H1 (cell line): ENCODE data around the gene ZIC5. TPM values are rescaled to one million over a fixed set of nuclear protein-coding genes. Genes with fewer than 3 reads are reported as not detected.

Experiments
- ATF3 ChIP-seq: IDR thresholded peaks from 2 replicates; pipeline ENCODE4 v1.6.1; 2011; ENCODE audit warnings: low read depth, mild to moderate bottlenecking, low read length; ENCODE audit not compliant: insufficient read depth
- CBX5 ChIP-seq: fragments of 300-800, 300-1000 bp; sonication (generic); IDR thresholded peaks from 2 replicates; pipeline ENCODE4 v1.7.1; 2016; ENCODE audit warnings: antibody characterized with exemption, low read length, low read depth
- CEBPB ChIP-seq: IDR thresholded peaks from 2 replicates; pipeline ENCODE4 v1.6.1; 2012; ENCODE audit warnings: low read depth, low read length
- CTBP2 ChIP-seq: IDR thresholded peaks from 2 replicates; pipeline ENCODE4 v1.7.0; 2011; ENCODE audit warnings: borderline replicate concordance, mild to moderate bottlenecking, moderate library complexity, mixed read lengths, low read length; ENCODE audit not compliant: insufficient read depth, insufficient read length
- EGR1 ChIP-seq: IDR thresholded peaks from 2 replicates; pipeline ENCODE4 v1.6.1; 2011; ENCODE audit warnings: low read depth, low read length, borderline replicate concordance
- JUN ChIP-seq: IDR thresholded peaks from 2 replicates; pipeline ENCODE4 v1.6.1; 2011; ENCODE audit warnings: low read depth, mild to moderate bottlenecking, improper control_type of control experiment, low read length
- KDM5A ChIP-seq: fragments of 200-600 bp; IDR thresholded peaks from 2 replicates; pipeline ENCODE4 v1.7.1; 2012; ENCODE audit warnings: mild to moderate bottlenecking, low read length, inconsistent platforms, mixed read lengths
- POLR2A ChIP-seq, 2 experiments: IDR thresholded peaks; 1 replicate in 1 of 2; 2 replicates in 1 of 2; pipeline ENCODE4 v1.6.1; 2011; ENCODE audit warnings: low read depth in 2 of 2, low read length in 2 of 2, mild to moderate bottlenecking in 2 of 2; ENCODE audit errors: control extremely low read depth in 1 of 2
- POU5F1 ChIP-seq: IDR thresholded peaks from 2 replicates; pipeline ENCODE4 v1.6.1; 2011; ENCODE audit warnings: low read depth, mild to moderate bottlenecking, low read length, moderate library complexity
- SIN3A ChIP-seq, 2 experiments: IDR thresholded peaks in 1 of 2; conservative IDR thresholded peaks in 1 of 2; 2 replicates each; pipeline ENCODE4 v1.6.1; 2011 to 2012; ENCODE audit warnings: low read length in 2 of 2, improper control_type of control experiment in 1 of 2, low read depth in 1 of 2, mild to moderate bottlenecking in 1 of 2
- SIRT6 ChIP-seq: IDR thresholded peaks from one replicate; pipeline ENCODE4 v1.7.1; 2012; ENCODE audit warnings: low read length, inconsistent platforms
- SP2 ChIP-seq: IDR thresholded peaks from 2 replicates; pipeline ENCODE4 v1.6.1; 2012; ENCODE audit warnings: mild to moderate bottlenecking, low read length, inconsistent platforms
- SP4 ChIP-seq: IDR thresholded peaks from 2 replicates; pipeline ENCODE4 v1.6.1; 2012; ENCODE audit warnings: low read length, inconsistent platforms
- TAF1 ChIP-seq: IDR thresholded peaks from 2 replicates; pipeline ENCODE4 v1.6.1; 2011; ENCODE audit warnings: mild to moderate bottlenecking, low read depth, low read length
- polyA plus RNA-seq, 7 experiments: library from polyadenylated mRNA; depleted of rRNA in 3 of 7; stranded (reverse) in 5 of 7; unstranded in 2 of 7; fragments of >200 nt in 5 of 7; fragments of 200-250 nt in 2 of 7; gene quantifications; 1 replicate in 5 of 7; 2 replicates in 1 of 7; 4 replicates in 1 of 7; pipeline versions ENCODE4 v1.2.1 to v1.2.3, GENCODE V29; 2011 to 2013; ENCODE audit warnings: missing spikeins in 2 of 7, mixed read lengths in 2 of 7
- total RNA-seq: library from RNA; stranded (reverse); fragmentation: NEBNext Ultra II Directional; extraction: Animal tissue kit (Norgen Biotek cat#: 25700); gene quantifications from 2 replicates; pipeline ENCODE4 v1.2.1, GENCODE V29; 2021

The ZIC5 gene
- total and polyA plus RNA-seq, 2 of the 8 experiments (the other 6 are each of a cell fraction or from before 2014, with no cell fraction given): 14.2 to 52.7 TPM

- no peak for TF ChIP-seq SP2
- TF ChIP-seq POU5F1: no peak
- no peak for TF ChIP-seq CBX5
- 0 out of 2 replicates have a peak, but pooled peaks have one; percentile 36 for TF ChIP-seq SP4
- TF ChIP-seq SIRT6: no peak
- TF ChIP-seq POLR2A (IDR thresholded peaks at IDR 0.05; ENCODE audit: control extremely low read depth in 1 of 2, low read depth in 2 of 2, low read length in 2 of 2): no peak
- TF ChIP-seq ATF3: no peak
- no peak; the same call in 1 of the 2 replicates for TF ChIP-seq TAF1
- no peak for TF ChIP-seq CTBP2
- TF ChIP-seq CEBPB: no peak
- 0 out of 2 replicates have a peak, but pooled peaks have one; percentile 5 for TF ChIP-seq EGR1
- no peak; a peak in 1 of 4 replicates for TF ChIP-seq SIN3A (conservative IDR thresholded peaks at IDR 0.05 in 1 of 2, IDR thresholded peaks at IDR 0.05 in 1 of 2; ENCODE audit: low read depth in 1 of 2, low read length in 2 of 2)
- TF ChIP-seq KDM5A: no peak
- no peak for TF ChIP-seq JUN
- TF ChIP-seq, all 59 proteins: peak for 16
Observed at GRCh38 chr13:99971576-99972189, at the start of gene ZIC5 (continued).
